ENCODE results near the gene ITGB3. TPM values are rescaled to one million over a fixed set of nuclear protein-coding genes. Genes with fewer than 3 reads are reported as not detected.

The ITGB3 gene
- total and polyA plus RNA-seq, 9 of the 15 experiments (the other 6 are each of a cell fraction or from before 2014, with no cell fraction given), result 0.08 to 2.6 (median 0.62) TPM; not detected in 1

GRCh38 chr17:47204722-47205418, 48.8 kb upstream of the ITGB3 start (continued):
- no peak for TF ChIP-seq MGA (IDR thresholded peaks at IDR 0.05)
- no peak for TF ChIP-seq RBM14 (IDR thresholded peaks at IDR 0.05; ENCODE audit: borderline replicate concordance, insufficient read depth, low read depth, low read length)
- TF ChIP-seq ATF7 (IDR thresholded peaks at IDR 0.05), result peak; percentile 28; the same call in 1 of the 2 replicates
- 0 out of 2 replicates have a peak, but pooled peaks have one; percentile 64 for TF ChIP-seq ZBTB17 (CRISPR knock-in tag; IDR thresholded peaks at IDR 0.05)
- no peak for TF ChIP-seq ZBTB5 (IDR thresholded peaks at IDR 0.05)
- TF ChIP-seq BCOR (IDR thresholded peaks at IDR 0.05), result 0 out of 2 replicates have a peak, but pooled peaks have one; percentile 31
- TF ChIP-seq ZEB2 (IDR thresholded peaks at IDR 0.05), result no peak
- TF ChIP-seq RNF2 (IDR thresholded peaks at IDR 0.05), result peak; percentile 19; the same call in 1 of the 2 replicates
